Chondrocyte (in vitro differentiated cells): ENCODE data around the gene PCBP4. TPM values are rescaled to one million over a fixed set of nuclear protein-coding genes. Genes with fewer than 3 reads are reported as not detected.
A peak's percentile ranks its signal among the peaks of the same experiment; 100 is the strongest.

Experiments
- DNase-seq: peaks from one replicate; pipeline ENCODE4 v3.0.0; 2021; ENCODE audit warnings: mixed read lengths, low spot score
- H3K27ac Mint-ChIP-seq: one replicate; pipeline ENCODE4 v1.8.0; 2021; ENCODE audit warnings: mild to moderate bottlenecking, moderate library complexity, mixed read lengths; ENCODE audit not compliant: unreplicated experiment
- H3K27me3 Mint-ChIP-seq: 2 replicates; pipeline ENCODE4 v1.8.0; 2021; ENCODE audit warnings: low read depth, mixed read lengths
- H3K36me3 Mint-ChIP-seq: 2 replicates; pipeline ENCODE4 v1.8.0; 2021; ENCODE audit warnings: low read depth, mixed read lengths
- H3K4me1 Mint-ChIP-seq: 2 replicates; pipeline ENCODE4 v1.8.0; 2021; ENCODE audit warnings: low read depth, mild to moderate bottlenecking, mixed read lengths
- H3K4me3 Mint-ChIP-seq: one replicate; pipeline ENCODE4 v1.8.0; 2021; ENCODE audit warnings: mild to moderate bottlenecking, moderate library complexity, mixed read lengths; ENCODE audit not compliant: unreplicated experiment
- H3K9me3 Mint-ChIP-seq: 2 replicates; pipeline ENCODE4 v1.8.0; 2021; ENCODE audit warnings: low read depth, mixed read lengths
- total RNA-seq: library from RNA; stranded (reverse); gene quantifications from 3 replicates; pipeline ENCODE4 v1.2.1, GENCODE V29; 2021
- TF ChIP-seq, protein P1 (sequence below): fragments of 200-600 bp; sonication (generic); IDR thresholded peaks from 2 replicates; pipeline ENCODE4 v1.5.0; 2021; ENCODE audit warnings: antibody characterized with exemption, mild to moderate bottlenecking, moderate library complexity

PCBP4 gene
- total RNA-seq, 1 donor from 2014 or later: 63.8 TPM

DNA sequence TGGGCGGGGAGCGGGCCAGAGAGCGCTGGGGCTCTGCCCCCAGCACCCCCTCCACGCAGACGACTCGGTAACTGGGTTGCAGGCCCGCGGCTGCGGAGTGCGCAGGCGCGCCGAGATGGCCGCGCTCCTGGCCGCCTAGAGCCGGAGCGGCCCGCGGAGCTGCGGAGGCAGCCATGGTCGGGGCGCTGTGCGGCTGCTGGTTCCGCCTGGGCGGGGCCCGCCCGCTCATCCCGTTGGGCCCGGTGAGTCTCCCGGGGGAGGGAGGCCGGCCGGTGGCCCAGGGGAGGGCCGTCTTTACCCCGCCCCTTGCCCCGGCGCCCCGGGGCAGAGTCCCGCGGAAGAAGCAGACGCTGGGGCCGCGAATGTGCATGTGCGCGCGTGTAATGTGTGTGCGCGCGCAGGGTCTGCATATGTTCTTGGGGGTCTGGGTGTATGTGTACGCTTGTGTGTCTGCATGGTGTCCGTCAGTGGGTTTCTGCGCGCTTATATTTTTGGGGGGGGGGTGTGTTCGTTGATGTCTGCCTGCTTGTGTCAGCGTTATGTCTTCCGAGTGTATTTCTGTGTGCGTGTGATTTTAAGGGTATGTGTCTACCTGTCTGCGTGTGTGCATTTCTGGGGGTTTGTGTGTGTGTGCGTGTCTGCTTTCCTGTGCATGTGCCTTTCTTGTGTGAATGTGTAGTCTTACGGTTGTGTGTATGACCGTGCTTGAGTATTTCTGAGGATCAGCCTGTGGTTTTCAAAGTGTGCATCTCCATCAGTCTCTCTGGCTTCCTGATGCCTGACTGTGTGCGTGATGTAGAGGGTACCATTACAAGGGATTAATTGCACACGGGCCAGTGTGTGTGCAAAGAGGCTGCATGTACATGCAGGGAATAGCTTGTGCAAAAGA, 8.0 kb upstream of the PCBP4 start, which contains the start of gene ABHD14A:
ABHD14A (plus strand) TSS at position 102 of the 889 bp plus-strand sequence; CDS start at position 174, 72 bp downstream.
- peak within 1 kb of the TSS; percentile 92 for H3K27ac Mint-ChIP-seq
- H3K27me3 Mint-ChIP-seq: no peaks in the 10 kb centered on the region
- H3K4me1 Mint-ChIP-seq: peaks cover 22% of the 10 kb centered on the region
- no peaks in the 10 kb centered on the region for H3K9me3 Mint-ChIP-seq
- H3K4me3 Mint-ChIP-seq: peak within 1 kb of the TSS; percentile 95
- no peak for DNase-seq
- H3K36me3 Mint-ChIP-seq: no peaks in the 10 kb centered on the region
- TF ChIP-seq, protein P1, sequence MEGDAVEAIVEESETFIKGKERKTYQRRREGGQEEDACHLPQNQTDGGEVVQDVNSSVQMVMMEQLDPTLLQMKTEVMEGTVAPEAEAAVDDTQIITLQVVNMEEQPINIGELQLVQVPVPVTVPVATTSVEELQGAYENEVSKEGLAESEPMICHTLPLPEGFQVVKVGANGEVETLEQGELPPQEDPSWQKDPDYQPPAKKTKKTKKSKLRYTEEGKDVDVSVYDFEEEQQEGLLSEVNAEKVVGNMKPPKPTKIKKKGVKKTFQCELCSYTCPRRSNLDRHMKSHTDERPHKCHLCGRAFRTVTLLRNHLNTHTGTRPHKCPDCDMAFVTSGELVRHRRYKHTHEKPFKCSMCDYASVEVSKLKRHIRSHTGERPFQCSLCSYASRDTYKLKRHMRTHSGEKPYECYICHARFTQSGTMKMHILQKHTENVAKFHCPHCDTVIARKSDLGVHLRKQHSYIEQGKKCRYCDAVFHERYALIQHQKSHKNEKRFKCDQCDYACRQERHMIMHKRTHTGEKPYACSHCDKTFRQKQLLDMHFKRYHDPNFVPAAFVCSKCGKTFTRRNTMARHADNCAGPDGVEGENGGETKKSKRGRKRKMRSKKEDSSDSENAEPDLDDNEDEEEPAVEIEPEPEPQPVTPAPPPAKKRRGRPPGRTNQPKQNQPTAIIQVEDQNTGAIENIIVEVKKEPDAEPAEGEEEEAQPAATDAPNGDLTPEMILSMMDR: no peak

DNA sequence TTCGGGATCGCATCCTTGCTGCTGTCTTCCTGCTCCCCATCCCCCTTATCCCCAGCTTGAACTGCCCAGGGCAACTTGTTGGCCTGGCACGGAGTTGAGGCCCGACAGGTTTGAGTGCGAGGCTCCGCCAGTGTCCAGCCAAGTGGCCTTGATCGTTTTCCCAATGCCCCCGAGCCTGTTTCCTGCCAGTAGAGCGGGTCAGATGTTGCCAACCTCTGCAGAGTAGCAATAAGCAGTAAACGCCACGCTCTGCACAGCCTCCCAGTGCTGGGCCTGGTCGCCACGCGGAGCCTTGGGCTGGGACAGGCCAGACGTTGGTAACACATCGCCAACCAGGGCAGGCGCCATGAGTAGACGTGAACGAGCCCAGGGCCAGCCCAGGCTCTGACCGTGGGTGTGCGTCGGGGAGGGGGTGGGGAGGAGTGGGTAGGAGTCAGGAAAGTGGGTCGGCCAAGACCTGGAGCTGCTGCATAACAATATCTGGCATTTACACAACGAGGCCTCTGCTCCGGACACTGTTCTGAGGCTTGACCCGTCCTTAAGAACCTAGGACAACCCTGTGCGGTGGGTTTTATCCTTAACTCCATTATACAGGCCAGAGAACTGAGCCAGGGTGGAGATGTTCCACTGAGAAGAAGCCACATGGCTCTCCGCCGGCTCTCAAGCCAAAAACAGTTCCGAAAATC, 7.2 kb upstream of the PCBP4 start:
- Mint-ChIP-seq H3K27ac (peak overlapping the region; percentile 92), H3K27me3 (no peaks in the 10 kb centered on the region), H3K4me3 (peak overlapping the region; percentile 95), H3K4me1 (peaks cover 22% of the 10 kb centered on the region), H3K36me3 (no peaks in the 10 kb centered on the region), H3K9me3 (no peaks in the 10 kb centered on the region)
- no peak for DNase-seq
- TF ChIP-seq, protein P1: peak; percentile 70

DNA sequence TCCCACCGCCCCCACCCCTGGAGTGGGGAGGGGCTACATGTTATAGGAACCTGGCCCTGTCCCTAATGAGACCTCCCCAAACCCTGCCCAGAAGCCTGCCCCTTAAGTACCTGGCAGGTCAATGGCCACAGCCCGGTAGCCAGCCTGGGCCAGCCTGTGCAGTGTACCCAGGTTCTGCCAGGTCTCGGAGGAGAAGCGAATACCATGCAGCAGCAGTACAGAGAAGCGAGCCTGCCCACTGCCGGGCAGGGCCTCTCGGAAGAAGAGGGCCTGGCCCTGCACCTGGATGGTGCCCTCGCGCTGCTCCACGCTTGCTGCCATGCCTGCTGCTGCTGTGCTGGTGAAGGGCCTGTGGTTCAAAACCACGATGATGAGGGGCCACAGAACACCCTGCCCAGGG, 4.1 kb upstream of the PCBP4 start:
- no peak for DNase-seq
- no peak overlapping the region for H3K4me3 Mint-ChIP-seq
- peaks cover 33% of the 10 kb centered on the region for H3K4me1 Mint-ChIP-seq
- H3K27me3 Mint-ChIP-seq: no peaks in the 10 kb centered on the region
- H3K36me3 Mint-ChIP-seq: no peaks in the 10 kb centered on the region
- H3K9me3 Mint-ChIP-seq: no peaks in the 10 kb centered on the region
- TF ChIP-seq, protein P1: no peak
- H3K27ac Mint-ChIP-seq: no peak overlapping the region

DNA sequence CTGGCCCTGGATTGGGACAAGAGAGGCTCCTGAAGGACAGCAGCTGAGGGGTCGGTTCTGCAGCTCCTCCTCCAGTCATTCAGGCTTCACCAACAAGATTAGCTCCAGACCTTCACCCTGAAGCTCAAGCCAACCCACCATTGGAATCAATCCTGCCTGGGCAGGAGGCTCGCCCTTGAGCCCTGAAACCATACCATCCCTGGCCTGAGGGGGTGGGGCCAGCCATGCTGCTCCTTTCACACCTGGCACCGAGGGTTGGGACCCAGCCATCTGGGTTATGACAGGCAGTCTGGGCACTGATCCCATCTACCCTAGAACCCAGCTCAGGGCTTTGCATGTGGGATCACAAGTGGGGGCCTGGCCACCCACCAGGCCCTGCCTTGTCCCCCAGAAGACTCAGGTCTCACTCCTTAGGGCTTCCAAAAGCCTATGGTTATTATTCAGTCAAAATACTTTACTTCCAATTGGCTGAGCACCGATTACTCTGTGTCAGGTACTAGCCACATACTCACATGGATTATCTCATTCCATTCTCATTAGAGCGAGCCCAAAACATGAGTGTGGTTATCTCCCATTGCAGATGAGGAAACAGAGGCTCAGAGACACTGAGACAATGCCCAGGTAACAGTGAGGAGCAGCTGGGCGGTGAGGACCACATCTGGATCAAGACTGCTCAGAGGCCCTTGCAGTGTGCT, 3.5 kb upstream of the PCBP4 start:
- no peaks in the 10 kb centered on the region for H3K27me3 Mint-ChIP-seq
- H3K4me3 Mint-ChIP-seq: no peak overlapping the region
- no peak overlapping the region for H3K27ac Mint-ChIP-seq
- TF ChIP-seq, protein P1: no peak
- H3K36me3 Mint-ChIP-seq: no peaks in the 10 kb centered on the region
- DNase-seq: no peak
- H3K9me3 Mint-ChIP-seq: no peaks in the 10 kb centered on the region
- H3K4me1 Mint-ChIP-seq: peaks cover 35% of the 10 kb centered on the region

DNA sequence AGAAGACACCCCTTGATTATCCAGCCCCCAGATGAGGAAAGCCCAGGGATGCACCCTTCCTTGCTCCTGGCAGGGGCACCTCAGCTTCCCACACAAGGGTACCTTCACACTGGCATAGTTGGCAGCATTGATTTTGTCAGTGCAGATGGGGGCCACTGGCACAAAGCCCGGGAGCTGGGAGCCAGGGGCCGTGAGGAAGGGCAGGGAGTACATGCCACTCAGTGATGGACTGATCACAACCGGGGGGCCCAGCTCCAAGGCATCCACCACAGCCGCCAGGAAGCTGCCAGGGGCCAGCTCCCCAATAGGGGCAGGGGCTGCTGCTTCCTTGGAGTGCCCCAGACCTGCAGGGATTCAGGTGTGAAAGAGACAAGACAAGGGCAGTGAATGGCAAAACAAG, 2.6 kb upstream of the PCBP4 start:
- Mint-ChIP-seq H3K27ac (no peak overlapping the region), H3K36me3 (no peaks in the 10 kb centered on the region), H3K27me3 (no peaks in the 10 kb centered on the region), H3K4me1 (peaks cover 37% of the 10 kb centered on the region), H3K9me3 (no peaks in the 10 kb centered on the region), H3K4me3 (no peak overlapping the region)
- DNase-seq: no peak
- TF ChIP-seq, protein P1: no peak
